HG03442 (cell line): ENCODE measurements around the gene DTWD2.

Experiments
- ATAC-seq: cut with Tn5 transposase; IDR thresholded peaks from one replicate; pipeline ENCODE4 v1.9.1; 2021; ENCODE audit warnings: mild to moderate bottlenecking, moderate library complexity; ENCODE audit not compliant: unreplicated experiment

Gene DTWD2

DNA sequence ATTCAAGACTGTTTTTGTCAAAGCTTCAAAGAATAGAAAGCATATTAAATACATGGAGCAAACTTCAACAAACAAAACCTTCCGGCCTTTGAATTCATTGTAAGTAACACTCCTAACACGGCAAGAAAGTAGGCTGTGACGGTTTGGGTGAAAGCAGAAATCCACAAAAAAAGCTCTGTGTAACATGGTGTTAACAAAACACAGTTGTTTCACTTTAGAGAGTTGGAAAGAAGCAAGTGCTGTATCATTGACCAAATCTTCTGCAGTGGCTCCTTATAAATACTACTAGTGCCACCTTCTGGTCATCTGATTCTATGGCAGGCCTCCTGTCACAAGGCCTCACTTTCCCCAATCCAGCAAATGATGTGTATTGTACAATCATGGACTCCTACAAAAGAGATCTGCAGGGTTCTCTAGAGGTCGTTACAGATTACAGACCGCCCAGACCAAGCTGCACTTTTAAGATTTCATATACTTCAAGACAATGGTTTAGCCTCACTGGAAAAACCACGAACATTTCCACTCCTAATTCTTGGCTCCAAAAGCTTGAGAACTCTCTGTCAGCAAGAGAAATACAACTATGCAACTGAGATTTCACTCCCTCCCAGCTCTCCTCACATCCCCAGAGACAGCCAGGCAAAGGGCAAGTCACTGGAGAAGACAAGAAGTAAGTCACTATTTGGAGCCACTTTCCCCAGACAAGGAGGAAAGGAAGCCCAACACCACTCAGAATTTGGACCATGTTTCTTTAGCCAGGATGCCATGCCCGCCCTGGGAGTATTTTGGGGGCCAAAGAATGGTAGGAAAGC lies 196.2 kb downstream of the DTWD2 start:
- ATAC-seq, result peak; percentile 96

DNA sequence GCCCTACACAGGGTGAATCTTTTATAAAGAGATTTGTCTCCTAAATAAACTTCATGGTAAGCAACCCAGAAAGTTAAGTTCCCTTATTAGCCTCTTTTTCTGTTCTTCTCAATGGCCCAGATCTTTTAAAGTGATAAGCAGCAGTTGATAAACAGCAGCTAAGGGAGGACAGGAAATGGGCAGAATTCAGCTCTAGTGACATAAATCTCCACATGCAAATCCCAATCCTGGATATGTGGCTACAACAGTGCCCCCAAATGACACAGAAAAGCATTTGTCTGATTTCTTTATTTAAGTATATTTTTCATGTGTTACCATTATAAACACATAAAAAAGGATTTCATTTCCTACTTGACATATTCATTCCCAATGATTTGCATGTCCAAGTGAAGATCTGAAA lies 199.0 kb downstream of the DTWD2 start:
- ATAC-seq, result no peak

DNA sequence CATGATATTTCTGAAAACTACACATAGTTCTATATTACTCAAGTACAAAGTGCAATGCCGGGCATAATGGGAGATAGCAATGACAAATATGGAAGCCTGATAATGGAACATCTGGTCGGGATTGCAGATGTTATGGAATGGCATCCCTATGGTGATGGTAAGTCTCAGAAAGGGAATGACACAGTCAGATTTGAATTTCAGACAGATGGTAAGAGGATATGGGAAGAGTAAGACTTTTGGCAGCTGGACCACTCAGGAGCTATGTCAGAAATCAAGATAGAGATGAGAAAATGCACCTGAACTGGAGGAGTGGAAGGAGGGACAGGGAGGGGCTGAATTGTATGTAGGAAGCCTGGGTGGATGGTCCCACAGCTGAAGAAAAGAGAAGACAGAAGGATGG lies 200.0 kb downstream of the DTWD2 start:
- no peak for ATAC-seq
